NT2/D1 (cell line): ENCODE results near the gene TGFBR3.

Experiments
- DNase-seq: peaks from one replicate; pipeline ENCODE4 v3.0.0-alpha.2; 2011; ENCODE audit warnings: low read depth, low spot score
- H3K27me3 ChIP-seq: 2 replicates; pipeline ENCODE4 v1.6.0; 2011; ENCODE audit warnings: mild to moderate bottlenecking; ENCODE audit not compliant: insufficient read length, insufficient read depth
- H3K36me3 ChIP-seq: 2 replicates; pipeline ENCODE4 v1.6.1; 2011; ENCODE audit warnings: mild to moderate bottlenecking, low read length, mixed read lengths; ENCODE audit not compliant: insufficient read depth, insufficient read length
- H3K4me1 ChIP-seq: 2 replicates; pipeline ENCODE4 v1.5.1; 2011; ENCODE audit not compliant: insufficient read depth, insufficient read length
- H3K4me3 ChIP-seq: 2 replicates; pipeline ENCODE4 v1.5.1; 2011; ENCODE audit warnings: low read depth; ENCODE audit not compliant: insufficient read length
- H3K9ac ChIP-seq: 2 replicates; pipeline ENCODE4 v1.6.0; 2011; ENCODE audit warnings: low read depth; ENCODE audit not compliant: insufficient read length
- H3K9me3 ChIP-seq: 2 replicates; pipeline ENCODE4 v1.5.1; 2011; ENCODE audit warnings: mild to moderate bottlenecking, low read length; ENCODE audit not compliant: insufficient read depth
- SUZ12 ChIP-seq: IDR thresholded peaks from 2 replicates; pipeline ENCODE4 v1.6.1; 2011; ENCODE audit not compliant: insufficient read length, insufficient read depth; ENCODE audit errors: extremely low read depth
- YY1 ChIP-seq: IDR thresholded peaks from 2 replicates; pipeline ENCODE4 v1.6.1; 2011; ENCODE audit not compliant: insufficient read length, insufficient read depth
- ZNF274 ChIP-seq: IDR thresholded peaks from 2 replicates; pipeline ENCODE4 v1.6.1; 2011; ENCODE audit warnings: mild to moderate bottlenecking, low read depth, low read length

TGFBR3 gene

DNA sequence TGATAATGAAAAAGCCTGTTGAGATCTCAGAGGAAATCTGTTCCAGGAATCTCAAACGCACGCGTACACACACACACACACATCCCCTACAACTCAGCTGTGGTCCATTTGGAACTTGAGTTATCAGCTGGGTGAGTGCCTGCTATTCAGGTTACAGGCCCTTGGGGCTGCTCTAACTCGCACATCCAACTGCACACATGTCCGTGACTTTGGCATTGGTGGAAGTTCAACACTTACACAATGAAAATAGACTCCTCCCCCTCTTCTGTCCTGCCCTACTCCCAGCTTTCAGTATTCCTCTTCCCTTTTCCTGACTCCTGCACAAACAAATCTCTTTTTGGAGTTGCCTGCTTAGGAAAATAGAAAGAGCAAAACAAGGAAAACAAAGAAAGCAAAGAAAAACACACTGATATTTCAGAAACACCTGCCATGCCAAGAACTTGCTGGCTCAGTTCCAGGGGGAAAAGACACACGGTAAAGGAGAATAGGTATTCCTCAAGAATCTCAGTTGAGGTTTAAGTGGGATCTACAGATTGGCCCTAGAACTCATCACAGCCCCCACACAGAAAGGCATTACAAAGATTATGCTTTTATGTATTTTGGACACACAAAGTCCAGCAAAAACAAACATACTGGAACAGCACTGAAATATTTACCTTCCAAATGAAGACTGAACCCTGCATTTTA is 140.9 kb downstream of the TGFBR3 start:
- Histone ChIP-seq H3K27me3 (no peaks in the 10 kb centered on the region), H3K36me3 (no peaks in the 10 kb centered on the region), H3K4me3 (no peak overlapping the region), H3K4me1 (no peaks in the 10 kb centered on the region), H3K9me3 (peaks cover 24% of the 10 kb centered on the region), H3K9ac (no peak overlapping the region)
- TF ChIP-seq YY1 (no peak), SUZ12 (no peak), ZNF274 (no peak)
- no peak for DNase-seq

DNA sequence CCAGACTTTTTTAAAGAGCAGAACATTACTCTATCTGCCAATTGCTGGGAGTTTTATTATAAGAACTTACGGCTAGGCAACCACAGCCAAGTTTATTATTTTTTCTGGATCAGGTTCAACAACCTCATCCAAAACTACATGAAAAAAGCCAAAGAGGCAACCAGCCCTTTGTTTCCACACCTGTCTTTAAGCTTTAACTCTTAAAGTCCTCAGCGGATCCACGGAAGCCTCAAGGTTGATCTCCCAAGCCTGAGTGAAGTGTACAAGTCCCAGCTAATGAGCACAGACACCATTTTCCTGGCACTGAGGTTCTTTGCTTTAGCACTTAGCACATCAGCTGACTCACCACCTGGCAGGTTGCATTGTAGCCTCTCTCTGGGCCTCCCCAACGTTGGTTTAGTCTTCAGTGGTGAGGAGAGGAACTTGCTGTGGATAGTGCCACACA is 143.1 kb downstream of the TGFBR3 start:
- Histone ChIP-seq H3K4me1 (no peaks in the 10 kb centered on the region), H3K36me3 (peaks cover 5% of the 10 kb centered on the region), H3K9me3 (peaks cover 21% of the 10 kb centered on the region), H3K4me3 (no peak overlapping the region), H3K27me3 (no peaks in the 10 kb centered on the region), H3K9ac (no peak overlapping the region)
- TF ChIP-seq SUZ12 = no peak
- no peak for TF ChIP-seq YY1
- no peak for TF ChIP-seq ZNF274
- no peak for DNase-seq

DNA sequence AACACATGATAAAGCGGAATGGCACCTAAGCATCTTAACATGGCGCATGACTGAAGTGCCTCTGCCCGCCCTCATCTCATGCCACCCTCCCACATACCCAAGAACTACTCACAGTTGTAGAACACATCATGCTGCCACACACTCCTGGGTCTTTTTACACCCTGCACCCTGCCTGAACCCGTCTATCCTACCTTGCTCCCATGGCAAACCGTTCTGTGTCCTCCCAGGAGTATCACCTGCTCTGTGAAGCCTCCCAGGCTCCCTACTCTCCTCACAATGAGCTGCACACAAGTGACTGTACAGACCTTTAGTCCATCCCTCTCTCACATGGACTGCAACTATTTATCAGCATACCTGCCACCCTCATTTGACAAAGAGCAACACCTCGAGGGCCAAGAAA is 144.0 kb downstream of the TGFBR3 start:
- DNase-seq = no peak
- no peak overlapping the region for H3K9ac ChIP-seq
- no peaks in the 10 kb centered on the region for H3K27me3 ChIP-seq
- peaks cover 5% of the 10 kb centered on the region for H3K36me3 ChIP-seq
- peaks cover 11% of the 10 kb centered on the region for H3K9me3 ChIP-seq
- H3K4me3 ChIP-seq = no peak overlapping the region
- peaks cover 3% of the 10 kb centered on the region for H3K4me1 ChIP-seq
- TF ChIP-seq ZNF274 = no peak
- no peak for TF ChIP-seq SUZ12
- no peak for TF ChIP-seq YY1

DNA sequence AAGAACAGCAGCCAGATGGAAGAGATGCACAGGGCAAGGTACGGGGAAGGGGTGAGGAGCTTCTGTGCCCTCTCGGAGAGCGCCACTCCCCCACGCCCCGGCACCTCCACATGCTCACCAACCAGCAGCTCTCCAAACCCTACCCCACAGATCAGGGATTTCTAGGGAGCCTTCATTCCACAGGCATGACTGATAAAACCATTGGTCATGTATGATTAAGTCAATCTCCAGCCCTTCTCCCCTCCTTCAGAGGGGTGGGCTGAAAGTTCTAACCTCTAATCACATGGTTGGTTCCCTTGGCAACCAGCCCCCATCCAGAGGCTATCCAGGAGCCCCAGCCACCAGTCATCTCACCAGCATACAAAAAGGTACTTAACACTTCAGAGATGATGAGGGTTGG is 144.7 kb downstream of the TGFBR3 start:
- H3K9ac ChIP-seq = no peak overlapping the region
- no peak overlapping the region for H3K4me3 ChIP-seq
- H3K36me3 ChIP-seq = peaks cover 5% of the 10 kb centered on the region
- H3K9me3 ChIP-seq = peaks cover 5% of the 10 kb centered on the region
- H3K4me1 ChIP-seq = peaks cover 3% of the 10 kb centered on the region
- DNase-seq = no peak
- TF ChIP-seq SUZ12 = no peak
- H3K27me3 ChIP-seq = no peaks in the 10 kb centered on the region

DNA sequence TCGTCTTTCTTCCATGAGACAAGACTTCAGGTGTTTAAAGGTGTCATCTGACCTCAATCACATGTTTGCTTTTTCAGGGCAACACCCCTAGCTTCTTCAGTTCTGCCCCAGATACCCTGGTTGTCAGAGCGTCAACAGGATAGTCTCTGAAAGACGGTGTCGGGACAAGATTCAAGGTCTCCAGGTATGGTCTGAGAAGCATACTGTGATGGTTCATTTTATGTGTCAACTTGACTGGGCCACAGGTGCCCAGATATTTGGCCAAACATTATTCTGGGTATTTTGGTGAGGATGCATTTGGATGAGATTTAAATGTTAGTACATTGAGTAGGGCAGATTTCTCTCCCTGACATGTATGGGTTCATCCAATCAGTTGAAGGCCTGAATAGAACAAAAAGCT is 148.3 kb downstream of the TGFBR3 start:
- H3K9me3 ChIP-seq = no peaks in the 10 kb centered on the region
- peaks cover 3% of the 10 kb centered on the region for H3K4me1 ChIP-seq
- H3K4me3 ChIP-seq = no peak overlapping the region
- DNase-seq = no peak
- TF ChIP-seq YY1 = no peak
- H3K36me3 ChIP-seq = peaks cover 5% of the 10 kb centered on the region
- H3K27me3 ChIP-seq = no peaks in the 10 kb centered on the region
- no peak overlapping the region for H3K9ac ChIP-seq

DNA sequence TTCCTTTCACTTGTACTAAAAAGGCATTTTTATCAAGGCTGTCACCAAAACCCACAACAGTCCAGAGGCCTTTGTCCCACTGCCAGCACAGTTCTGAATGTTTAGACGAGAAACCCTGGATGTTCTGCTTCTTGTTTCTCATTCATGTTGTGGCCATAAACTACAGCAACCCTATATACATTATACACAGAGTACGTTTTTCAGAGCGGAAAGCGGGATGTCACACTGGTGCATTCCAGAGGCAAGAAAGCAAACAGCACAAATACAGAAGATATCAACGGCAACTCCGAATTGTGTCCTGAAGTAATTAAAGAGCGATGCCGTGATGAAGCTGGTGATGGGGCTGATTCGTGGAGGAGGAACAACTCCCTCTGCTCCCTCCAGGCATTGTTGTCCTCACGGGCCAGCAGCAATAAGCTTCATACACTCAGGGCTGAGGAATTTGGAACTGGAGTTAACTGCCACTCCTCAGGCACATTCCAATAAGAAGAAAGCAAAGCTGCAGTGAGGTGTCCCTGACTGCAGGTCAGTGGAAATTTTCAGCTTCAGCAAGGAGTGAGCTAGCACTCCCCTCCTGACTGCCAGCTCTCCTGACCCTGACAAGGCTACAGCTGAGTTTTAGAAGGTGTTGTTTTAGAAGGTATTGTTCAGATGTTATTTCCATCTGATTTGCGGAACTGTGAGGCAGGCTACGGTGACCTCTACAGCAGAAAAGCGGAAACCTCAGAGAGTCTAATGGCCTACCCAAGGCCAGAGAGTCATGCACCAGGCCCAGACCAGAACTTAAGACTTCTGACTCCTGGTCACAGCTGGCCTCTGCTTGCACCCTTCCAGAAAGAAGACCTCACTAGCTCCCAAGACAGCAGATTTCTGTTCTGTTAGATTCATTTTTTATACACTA is 149.0 kb downstream of the TGFBR3 start:
- Histone ChIP-seq H3K9me3 (no peaks in the 10 kb centered on the region), H3K27me3 (no peaks in the 10 kb centered on the region), H3K36me3 (peaks cover 5% of the 10 kb centered on the region), H3K9ac (no peak overlapping the region), H3K4me3 (no peak overlapping the region), H3K4me1 (peaks cover 3% of the 10 kb centered on the region)
- no peak for TF ChIP-seq SUZ12
- DNase-seq = peak; percentile 76

DNA sequence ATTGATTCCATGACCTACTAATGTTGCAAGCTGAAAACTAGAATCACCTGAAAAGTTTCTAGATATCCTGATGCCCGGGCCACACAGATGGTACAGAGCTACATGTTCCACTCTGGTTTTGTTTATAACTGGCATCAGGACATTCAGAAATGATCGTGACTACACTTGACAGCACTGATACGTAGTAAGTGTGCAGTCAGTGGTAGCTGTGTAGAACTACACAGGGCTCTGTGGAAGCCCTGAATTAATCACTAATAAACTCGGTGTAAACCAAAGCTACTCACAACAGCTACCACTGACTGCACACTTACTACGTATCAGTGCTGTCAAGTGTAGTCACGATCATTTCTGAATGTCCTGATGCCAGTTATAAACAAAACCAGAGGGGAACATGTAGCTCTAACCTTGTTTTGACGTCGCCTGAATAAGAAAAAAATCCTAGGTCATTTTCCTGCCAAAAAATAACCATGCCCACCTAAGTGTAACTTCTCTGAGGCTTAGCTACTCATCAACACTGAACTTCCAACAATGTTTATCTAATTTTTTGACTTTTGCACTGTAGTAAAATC is 149.7 kb downstream of the TGFBR3 start:
- Histone ChIP-seq H3K27me3 (no peaks in the 10 kb centered on the region), H3K4me3 (no peak overlapping the region), H3K36me3 (peaks cover 5% of the 10 kb centered on the region), H3K9me3 (no peaks in the 10 kb centered on the region), H3K9ac (no peak overlapping the region), H3K4me1 (peaks cover 7% of the 10 kb centered on the region)
- TF ChIP-seq SUZ12 (no peak), ZNF274 (no peak), YY1 (no peak)
- no peak for DNase-seq
